Psoas muscle (tissue), 8 donors: ENCODE results near the gene CARMIL1. TPM values are rescaled to one million over a fixed set of nuclear protein-coding genes. Genes with fewer than 3 reads are reported as not detected.

ENCODE experiments used
- ATAC-seq, 4 donors: fragments of 200-7000 bp; cut with Tn5 transposase; one replicate each; pipeline ENCODE4 v1.9.1; 2020; ENCODE audit warnings: moderate library complexity in 3 of 4, mild to moderate bottlenecking in 2 of 4
- DNase-seq, 2 donors: peaks; one replicate each; pipeline ENCODE4 v3.0.0-alpha.2; 2020
- H3K27ac ChIP-seq: fragments of 200-600 bp; one replicate; pipeline ENCODE4 v1.8.0; 2022
- H3K27me3 ChIP-seq, 3 donors: fragments of 200-600 bp in 1 of 3; one replicate each; pipeline versions ENCODE4 v1.6.1 to v1.8.0; 2013 to 2022; ENCODE audit warnings: low read length in 2 of 3, mild to moderate bottlenecking in 2 of 3, moderate library complexity in 1 of 3; ENCODE audit not compliant: insufficient read depth in 3 of 3
- H3K36me3 ChIP-seq, 2 donors: fragments of 200-600 bp in 1 of 2; one replicate each; pipeline versions ENCODE4 v1.6.1 to v1.8.0; 2013 to 2022; ENCODE audit warnings: low read depth in 1 of 2, mild to moderate bottlenecking in 1 of 2, moderate library complexity in 1 of 2; ENCODE audit not compliant: insufficient read depth in 1 of 2
- H3K4me1 ChIP-seq: fragments of 200-600 bp; one replicate; pipeline ENCODE4 v1.8.0; 2022
- H3K4me3 ChIP-seq: fragments of 200-600 bp; one replicate; pipeline ENCODE4 v1.8.0; 2022; ENCODE audit warnings: mild to moderate bottlenecking
- H3K9me3 ChIP-seq: fragments of 200-600 bp; one replicate; pipeline ENCODE4 v1.8.0; 2022
- CTCF ChIP-seq: fragments of 200-600 bp; IDR thresholded peaks from one replicate; pipeline ENCODE4 v1.8.0; 2022; ENCODE audit warnings: antibody characterized with exemption
- WGBS, 3 donors: extraction: QIAGEN DNeasy Blood & Tissue Kit; methylation state at CpG; one replicate each; pipeline versions ENCODE4 v1.1.6 to v1.1.7; 2013; 5-methylcytosine and 5-hydroxymethylcytosine counted together
- intact Hi-C, 2 donors: fragments of 100-400 bp; cut with DNase I; formaldehyde crosslinking; loops; one replicate each; pipeline versions ENCODE4 v1.11.0 to v1.14.2; 2022
- polyA plus RNA-seq, 3 donors: library from polyadenylated mRNA; stranded (reverse); fragments of 200-250 nt; gene quantifications; one replicate each; pipeline ENCODE4 v1.2.3, GENCODE V29; 2013
- total RNA-seq, 4 donors: library from RNA; stranded (reverse); fragmentation: NEBNext Ultra II Directional in 2 of 4; extraction: Animal tissue kit (Norgen Biotek cat#: 25700) in 2 of 4; gene quantifications; one replicate each; pipeline versions ENCODE4 v1.2.1 to v1.2.4, GENCODE V29; 2021 to 2023
- donor health status: healthy with polysubstance abuse.
- donor health status: DM: no; HTN: no; CAD: no; lungs with moderate emphysema.
- donor health status: Bipolar disorder and iron deficiency.
- donor health status: healthy.
- donor health status: DM: yes; HTN: yes; CAD: no.
- donor health status: DM: no; HTN: no; CAD: no.
- donor health status: DM: no; HTN: no; CAD: no.
- donor health status: DM: yes; HTN: yes; CAD: no.

The CARMIL1 gene
- total and polyA plus RNA-seq, 7 donors, result 0.11 to 1.0 (median 0.76) TPM

DNA sequence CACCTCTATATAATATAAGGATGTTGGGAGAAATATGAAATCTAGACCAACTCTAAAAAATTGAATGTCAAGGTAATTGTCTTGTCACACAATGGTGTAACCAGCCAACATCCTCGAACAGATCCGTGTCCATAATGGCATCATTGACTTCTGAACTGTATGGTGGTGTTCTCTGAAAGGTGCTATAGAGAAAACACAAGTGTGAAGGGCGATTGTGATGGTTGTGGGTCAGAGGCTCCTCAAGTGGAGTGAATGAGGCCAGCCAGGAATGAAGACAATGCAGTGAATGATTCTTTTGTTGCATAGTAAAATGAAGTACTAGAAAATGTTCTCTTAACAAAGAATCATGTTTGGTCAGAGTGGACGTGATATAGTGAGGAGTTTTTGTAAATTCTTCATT, 58.3 kb downstream of the CARMIL1 start:
- Histone ChIP-seq H3K9me3 (no peaks in the 10 kb centered on the region), H3K4me1 (no peaks in the 10 kb centered on the region)
- TF ChIP-seq CTCF, result no peak

GRCh38 chr6:25340431-25341202, 61.4 kb downstream of the CARMIL1 start:
- WGBS, 3 donors, result 66 to 76% (median 69%) methylated on average over 6 of the region's 6 CpGs
- Histone ChIP-seq H3K27ac (no peak overlapping the region), H3K36me3 (no peaks in the 10 kb centered on the region), H3K4me1 (no peaks in the 10 kb centered on the region), H3K27me3 (no peaks in the 10 kb centered on the region), H3K9me3 (no peaks in the 10 kb centered on the region), H3K4me3 (no peak overlapping the region)
- ATAC-seq (no peak), DNase-seq (no peak)
- intact Hi-C loops, result no loop called here
- TF ChIP-seq CTCF, result no peak

More for the DNA sequence above, 58.3 kb downstream of the CARMIL1 start:
- DNase-seq (no peak), ATAC-seq (no peak)
- H3K27ac ChIP-seq, result no peak overlapping the region
- no peaks in the 10 kb centered on the region for H3K36me3 ChIP-seq
- no peaks in the 10 kb centered on the region for H3K27me3 ChIP-seq
- intact Hi-C loops, result no loop called here
- 73 to 84% (median 73%) methylated on average over 4 of the region's 4 CpGs for WGBS, 3 donors
- no peak overlapping the region for H3K4me3 ChIP-seq

DNA sequence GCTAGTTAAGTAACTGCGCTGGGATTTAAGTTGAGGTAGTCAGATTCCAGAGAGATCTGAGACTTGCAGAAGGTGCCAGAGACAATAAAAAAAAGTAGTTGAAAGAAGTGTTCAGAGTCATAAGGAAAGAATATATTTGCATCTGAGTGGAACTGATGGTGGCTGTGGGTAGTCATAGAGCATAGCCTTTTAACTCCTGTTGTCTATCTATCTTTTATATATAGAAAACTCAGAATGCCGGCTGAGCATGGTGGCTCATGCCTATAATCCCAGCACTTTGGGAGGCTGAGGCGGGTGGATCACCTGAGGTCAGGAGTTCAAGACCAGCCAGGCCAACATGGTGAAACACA, 62.0 kb downstream of the CARMIL1 start:
- ATAC-seq (no peak), DNase-seq (no peak)
- Histone ChIP-seq H3K27me3 (no peaks in the 10 kb centered on the region), H3K9me3 (no peaks in the 10 kb centered on the region), H3K4me3 (no peak overlapping the region), H3K36me3 (no peaks in the 10 kb centered on the region), H3K4me1 (no peaks in the 10 kb centered on the region), H3K27ac (no peak overlapping the region)
- 84 to 95% (median 88%) methylated on average over 3 of the region's 3 CpGs for WGBS, 3 donors
- intact Hi-C loops, result no loop called here
- TF ChIP-seq CTCF, result no peak

DNA sequence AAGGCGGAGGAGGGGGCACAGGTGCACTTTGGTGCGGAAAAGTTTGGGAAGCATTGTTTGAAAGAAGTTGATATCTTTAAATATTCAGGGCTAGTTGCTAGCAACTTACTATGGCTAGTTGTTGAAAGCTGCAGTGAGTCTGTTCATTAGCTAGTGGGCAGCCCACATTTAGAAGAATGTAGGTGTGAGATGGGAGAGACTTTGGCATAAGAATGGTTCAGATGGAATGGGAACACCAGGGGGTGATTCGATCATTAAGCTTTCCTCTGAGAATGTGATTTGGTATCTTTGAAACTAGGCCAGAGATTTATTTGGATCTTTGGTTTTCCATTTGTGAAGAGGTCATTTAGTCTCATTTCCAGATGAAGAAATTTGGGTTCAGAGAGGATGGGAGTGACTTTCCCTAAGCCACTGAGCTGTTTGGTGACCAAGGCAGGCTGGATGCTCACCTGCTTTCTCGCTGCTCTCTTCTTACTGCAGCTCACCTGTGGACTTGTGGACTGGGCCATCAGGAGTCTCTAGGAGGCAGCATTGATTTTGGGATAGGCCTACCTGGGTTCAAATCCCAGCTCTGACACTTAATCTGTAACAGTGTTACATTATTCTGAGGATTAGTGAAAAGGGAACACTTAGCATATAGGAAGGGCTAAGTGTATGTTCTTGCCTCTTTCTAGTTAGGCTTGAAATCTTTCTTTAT, 62.9 kb downstream of the CARMIL1 start:
- no peak overlapping the region for H3K27ac ChIP-seq
- WGBS, 3 donors, result 69 to 85% (median 73%) methylated on average over 4 of the region's 4 CpGs
- DNase-seq, result no peak
- no peaks in the 10 kb centered on the region for H3K27me3 ChIP-seq
- ATAC-seq, result no peak
- no peak for TF ChIP-seq CTCF
- no peaks in the 10 kb centered on the region for H3K36me3 ChIP-seq
- no peak overlapping the region for H3K4me3 ChIP-seq
- intact Hi-C loops, result no loop called here
- H3K4me1 ChIP-seq, result no peaks in the 10 kb centered on the region
- no peaks in the 10 kb centered on the region for H3K9me3 ChIP-seq
